GM18861 (cell line): Measurements from ENCODE around the gene KDM4B.

Experiments used
- ATAC-seq: cut with Tn5 transposase; IDR thresholded peaks from one replicate; pipeline ENCODE4 v1.9.1; 2021; ENCODE audit not compliant: unreplicated experiment

The KDM4B gene

GRCh38 chr19:5103061-5103701, 134.3 kb downstream of the KDM4B start:
- ATAC-seq: no peak

GRCh38 chr19:5103812-5104410, 135.0 kb downstream of the KDM4B start:
- no peak for ATAC-seq

- no peak for ATAC-seq
Observed at GRCh38 chr19:5104871-5105351, 136.0 kb downstream of the KDM4B start.

GRCh38 chr19:5106191-5106726, 137.3 kb downstream of the KDM4B start:
- no peak for ATAC-seq

GRCh38 chr19:5106971-5107370, 138.1 kb downstream of the KDM4B start:
- no peak for ATAC-seq

- no peak for ATAC-seq
Observed at GRCh38 chr19:5107432-5108122, 138.7 kb downstream of the KDM4B start.

GRCh38 chr19:5108123-5108596, 139.2 kb downstream of the KDM4B start:
- no peak for ATAC-seq

- no peak for ATAC-seq
Observed at GRCh38 chr19:5108866-5109265, 140.0 kb downstream of the KDM4B start.

- no peak for ATAC-seq
Observed at GRCh38 chr19:5109560-5109959, 140.6 kb downstream of the KDM4B start.

GRCh38 chr19:5110546-5110945, 141.6 kb downstream of the KDM4B start:
- ATAC-seq: no peak

- no peak for ATAC-seq
Observed at GRCh38 chr19:5111051-5111450, 142.1 kb downstream of the KDM4B start.

- no peak for ATAC-seq
Observed at GRCh38 chr19:5112175-5112574, 143.3 kb downstream of the KDM4B start.

- no peak for ATAC-seq
Observed at GRCh38 chr19:5112681-5113575, 144.0 kb downstream of the KDM4B start.

GRCh38 chr19:5113633-5114586, 145.0 kb downstream of the KDM4B start:
- ATAC-seq: no peak

- ATAC-seq: no peak
Observed at GRCh38 chr19:5114727-5115126, 145.8 kb downstream of the KDM4B start.

- ATAC-seq: no peak
Observed at GRCh38 chr19:5115351-5115750, 146.4 kb downstream of the KDM4B start.

- ATAC-seq: no peak
Observed at GRCh38 chr19:5115771-5116202, 146.9 kb downstream of the KDM4B start.

GRCh38 chr19:5116292-5116691, 147.4 kb downstream of the KDM4B start:
- no peak for ATAC-seq

- no peak for ATAC-seq
Observed at GRCh38 chr19:5117421-5117820, 148.5 kb downstream of the KDM4B start.

- ATAC-seq: no peak
Observed at GRCh38 chr19:5118026-5118425, 149.1 kb downstream of the KDM4B start.
